ENCODE measurements around the gene POLR2H. TPM values are rescaled to one million over a fixed set of nuclear protein-coding genes. Genes with fewer than 3 reads are reported as not detected.
"Not testable (repeated sequence)": the region's sequence is repeated elsewhere in the genome, so short reads cannot be mapped to it uniquely, and the experiment has no call there.

POLR2H gene
- total and polyA plus RNA-seq, 11 donors: 15.2 to 51.4 (median 25.2) TPM

DNA sequence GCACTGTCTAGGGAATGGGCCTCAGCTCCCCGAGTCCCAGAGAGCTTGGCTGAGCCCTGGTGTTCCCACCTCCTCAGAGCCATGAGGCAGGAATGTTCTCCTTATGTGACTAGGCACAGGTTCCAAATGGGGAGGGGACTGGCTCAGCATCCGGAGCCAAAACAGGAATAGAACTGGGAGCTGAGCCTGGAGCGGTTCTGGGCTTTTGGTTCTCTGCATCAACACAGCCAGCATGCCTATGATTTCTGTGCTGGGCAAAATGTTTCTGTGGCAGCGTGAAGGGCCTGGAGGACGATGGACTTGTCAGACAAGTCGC, 24.2 kb upstream of the POLR2H start, which contains the start of gene FAM131A:
FAM131A (plus strand) TSS at position 202 of the 316 bp plus-strand sequence; CDS start at position 233, 31 bp downstream.
- Histone ChIP-seq H3K27ac (peak within 1 kb of the TSS; percentile 75 to 100 (median 96)), H3K27me3 (no peaks in the 10 kb centered on the region), H3K4me3 (peak within 1 kb of the TSS; percentile 66 to 95 (median 86)), H3K9me3 (no peaks in the 10 kb centered on the region), H3K4me1 (peaks cover 11 to 52% (median 34%) of the 10 kb centered on the region in 12 donors), H3K36me3 (peaks cover 0 to 44% (median 40%) of the 10 kb centered on the region in 9 donors)
- intact Hi-C loops (cut with DNase I): loop anchor here in 4 of 10 donors (2.0 kb wide), 2 partner anchors 23 to 39 kb away; partner anchors contain the start of genes EIF4G1 (in 3 of the 4) and PSMD2 (in 1 of the 4)
- DNase-seq (peak in 4 of 5 donors; percentile 69 to 83 (median 75)), ATAC-seq (peak; percentile 51 to 70 (median 68))
- 13 to 31% (median 22%) methylated on average over 6 of the region's 6 CpGs for WGBS, 4 donors
- TF ChIP-seq, protein P1, sequence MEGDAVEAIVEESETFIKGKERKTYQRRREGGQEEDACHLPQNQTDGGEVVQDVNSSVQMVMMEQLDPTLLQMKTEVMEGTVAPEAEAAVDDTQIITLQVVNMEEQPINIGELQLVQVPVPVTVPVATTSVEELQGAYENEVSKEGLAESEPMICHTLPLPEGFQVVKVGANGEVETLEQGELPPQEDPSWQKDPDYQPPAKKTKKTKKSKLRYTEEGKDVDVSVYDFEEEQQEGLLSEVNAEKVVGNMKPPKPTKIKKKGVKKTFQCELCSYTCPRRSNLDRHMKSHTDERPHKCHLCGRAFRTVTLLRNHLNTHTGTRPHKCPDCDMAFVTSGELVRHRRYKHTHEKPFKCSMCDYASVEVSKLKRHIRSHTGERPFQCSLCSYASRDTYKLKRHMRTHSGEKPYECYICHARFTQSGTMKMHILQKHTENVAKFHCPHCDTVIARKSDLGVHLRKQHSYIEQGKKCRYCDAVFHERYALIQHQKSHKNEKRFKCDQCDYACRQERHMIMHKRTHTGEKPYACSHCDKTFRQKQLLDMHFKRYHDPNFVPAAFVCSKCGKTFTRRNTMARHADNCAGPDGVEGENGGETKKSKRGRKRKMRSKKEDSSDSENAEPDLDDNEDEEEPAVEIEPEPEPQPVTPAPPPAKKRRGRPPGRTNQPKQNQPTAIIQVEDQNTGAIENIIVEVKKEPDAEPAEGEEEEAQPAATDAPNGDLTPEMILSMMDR (IDR thresholded peaks at IDR 0.05): no peak
- no peak for TF ChIP-seq POLR2A (IDR thresholded peaks at IDR 0.05)

- DNase-seq (no peak), ATAC-seq (no peak)
- peaks cover 11 to 48% (median 34%) of the 10 kb centered on the region in 12 donors for H3K4me1 ChIP-seq
- H3K27ac ChIP-seq: peak overlapping the region; percentile 75 to 100 (median 96)
- no peaks in the 10 kb centered on the region for H3K9me3 ChIP-seq
- 48 to 63% (median 55%) methylated on average over 7 of the region's 7 CpGs for WGBS, 4 donors
- H3K4me3 ChIP-seq: peak overlapping the region in 11 of 12 donors; percentile 10 to 95 (median 81)
- H3K36me3 ChIP-seq: peaks cover 0 to 44% (median 40%) of the 10 kb centered on the region in 9 donors
- no peak for TF ChIP-seq POLR2A (IDR thresholded peaks at IDR 0.05)
- TF ChIP-seq, protein P1 (IDR thresholded peaks at IDR 0.05): no peak
- intact Hi-C loops (cut with DNase I): loop anchor here in 4 of 10 donors (2.0 kb wide), 2 partner anchors 23 to 39 kb away; partner anchors contain the start of genes EIF4G1 (in 3 of the 4) and PSMD2 (in 1 of the 4)
- no peaks in the 10 kb centered on the region for H3K27me3 ChIP-seq
These were observed 23.5 kb upstream of the POLR2H start for GRCh38 chr3:184337981-184338380.

- Histone ChIP-seq H3K9me3 (no peaks in the 10 kb centered on the region), H3K36me3 (peaks cover 0 to 44% (median 40%) of the 10 kb centered on the region in 9 donors), H3K27me3 (no peaks in the 10 kb centered on the region), H3K4me1 (peaks cover 11 to 48% (median 34%) of the 10 kb centered on the region in 12 donors), H3K4me3 (peak overlapping the region in 11 of 12 donors; percentile 10 to 95 (median 81)), H3K27ac (peak overlapping the region; percentile 75 to 100 (median 96))
- intact Hi-C loops (cut with DNase I): no loop called here
- ATAC-seq (peak; percentile 10 to 63 (median 48)), DNase-seq (peak; percentile 88 to 92 (median 91))
- TF ChIP-seq POLR2A (IDR thresholded peaks at IDR 0.05): peak in 1 of 2 donors; percentile 44
- TF ChIP-seq, protein P1 (IDR thresholded peaks at IDR 0.05): peak in 8 of 12 donors; percentile 6 to 44 (median 26)
- whole genome bisulfite sequencing, 4 donors: 14 to 40% (median 21%) methylated on average over 10 to 37 of the region's 37 CpGs
These were observed 23.0 kb upstream of the POLR2H start for GRCh38 chr3:184338511-184338945.

DNA sequence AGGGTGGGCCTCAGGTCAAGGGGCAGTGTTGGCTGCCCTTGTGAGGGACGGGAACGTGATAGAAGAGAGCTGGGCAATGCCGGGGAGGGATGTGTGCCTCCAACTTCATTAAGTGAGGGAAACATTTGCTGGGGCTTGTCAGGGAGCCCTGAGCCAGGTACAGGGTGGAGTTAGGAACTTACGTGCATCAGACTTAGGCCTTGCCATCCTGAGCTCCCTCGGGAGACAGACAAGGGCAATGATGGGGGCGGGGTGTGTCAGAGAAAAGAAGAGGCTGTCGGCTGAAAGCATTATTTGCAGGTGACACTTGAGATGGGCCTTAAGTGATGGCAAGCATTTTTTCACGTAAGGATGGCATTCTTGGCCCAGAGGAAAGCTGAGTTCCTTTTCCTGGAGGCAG, 22.5 kb upstream of the POLR2H start:
- ATAC-seq: no peak
- no peak for DNase-seq
- TF ChIP-seq POLR2A (IDR thresholded peaks at IDR 0.05): no peak
- Histone ChIP-seq H3K27me3 (no peaks in the 10 kb centered on the region), H3K9me3 (no peaks in the 10 kb centered on the region), H3K27ac (peak overlapping the region; percentile 75 to 100 (median 96)), H3K4me3 (peak overlapping the region in 11 of 12 donors; percentile 10 to 95 (median 81)), H3K36me3 (peaks cover 0 to 44% (median 39%) of the 10 kb centered on the region in 9 donors), H3K4me1 (peaks cover 11 to 48% (median 34%) of the 10 kb centered on the region in 12 donors)
- intact Hi-C loops (cut with DNase I): no loop called here
- 34 to 54% (median 44%) methylated on average over 6 to 8 of the region's 8 CpGs for WGBS, 4 donors

- Histone ChIP-seq H3K36me3 (peaks cover 0 to 44% (median 38%) of the 10 kb centered on the region in 9 donors), H3K27ac (peak overlapping the region in 2 of 12 donors; percentile 91 to 100), H3K4me1 (peaks cover 11 to 48% (median 34%) of the 10 kb centered on the region in 12 donors)
- intact Hi-C loops (cut with DNase I); H3K9me3 ChIP-seq; ATAC-seq; H3K4me3 ChIP-seq; DNase-seq; H3K27me3 ChIP-seq: not testable (repeated sequence)
- WGBS, 4 donors: 90 to 94% (median 92%) methylated on average over 19 of the region's 19 CpGs
These were observed 21.9 kb upstream of the POLR2H start for GRCh38 chr3:184339451-184340135.
